COLO668 (cell line): ENCODE measurements around the gene MSX2.
"Not testable (repeated sequence)": the region's sequence is repeated elsewhere in the genome, so short reads cannot be mapped to it uniquely, and the experiment has no call there.

Experiments
- DNase-seq: peaks from one replicate; lab custom pipeline; 2025; ENCODE audit not compliant: unreplicated experiment; lab: John Stamatoyannopoulos, UW

MSX2 gene

DNA sequence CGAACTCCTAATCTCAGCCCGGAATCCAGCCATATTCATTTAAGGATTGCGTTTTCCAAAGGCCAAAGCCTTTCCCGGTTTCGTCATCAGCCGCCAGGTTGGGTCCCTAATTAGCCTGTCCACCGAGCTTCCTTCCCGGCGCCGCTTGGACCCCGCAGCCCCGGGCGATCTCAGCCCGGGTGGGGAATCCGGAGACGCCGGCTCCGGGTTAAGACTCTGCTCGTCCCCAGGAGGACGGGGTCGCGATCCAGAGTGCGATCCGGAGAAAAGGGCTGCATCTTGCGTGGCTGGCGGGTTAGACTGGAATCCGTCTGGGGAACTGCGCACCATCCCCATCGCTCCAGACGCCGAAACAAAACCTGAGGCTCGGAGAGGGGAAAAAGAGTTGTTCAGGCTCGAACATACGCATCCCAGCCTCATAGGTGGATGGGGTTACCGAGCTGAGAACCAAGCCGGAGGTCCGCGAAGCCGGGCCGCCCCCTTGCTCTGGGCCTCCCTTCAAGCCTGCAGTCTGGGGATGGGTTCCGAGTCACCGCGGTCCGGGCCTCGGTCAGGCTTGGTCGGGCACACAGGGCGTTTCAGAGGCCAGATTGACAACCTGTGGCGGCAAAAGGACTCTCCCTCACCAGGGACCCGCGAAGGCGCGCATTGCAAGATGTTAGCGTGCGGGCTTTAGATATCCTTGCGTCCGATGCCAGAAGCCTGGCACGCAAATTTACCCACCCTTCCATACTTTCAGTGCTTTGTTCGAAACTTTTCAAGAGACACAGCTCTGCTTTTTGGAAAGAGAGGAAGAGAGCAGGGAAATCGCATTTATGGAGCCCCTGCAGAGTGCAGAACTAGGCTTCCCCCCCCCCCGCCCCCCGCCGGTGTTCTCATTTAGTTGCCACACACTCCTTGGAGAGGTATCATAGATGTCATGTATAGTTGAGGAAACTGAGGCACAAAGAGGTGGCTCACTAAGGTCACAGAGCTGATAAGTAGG is 7.9 kb downstream of the MSX2 start:
- DNase-seq = no peak

GRCh38 chr5:174733091-174733690 is 8.8 kb downstream of the MSX2 start:
- DNase-seq = no peak

DNA sequence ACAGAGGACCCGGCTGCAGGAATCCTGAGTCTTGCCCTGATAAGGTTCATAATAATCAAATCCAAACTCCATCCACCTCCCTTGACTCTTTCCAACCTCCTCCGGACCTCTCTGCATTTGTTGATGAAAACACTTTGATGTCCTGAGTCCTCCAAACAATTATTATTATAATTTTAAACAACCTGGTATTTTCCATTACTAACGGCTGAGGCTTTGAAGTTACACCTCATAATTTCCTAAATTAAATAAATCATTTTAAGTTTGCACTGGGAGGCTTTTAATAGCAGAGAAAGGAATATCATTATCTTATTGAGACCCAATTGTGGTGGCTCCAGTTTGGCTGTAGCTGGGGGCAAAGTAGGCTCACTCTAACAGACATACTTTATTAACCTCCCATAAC is 9.5 kb downstream of the MSX2 start:
- DNase-seq = no peak

DNA sequence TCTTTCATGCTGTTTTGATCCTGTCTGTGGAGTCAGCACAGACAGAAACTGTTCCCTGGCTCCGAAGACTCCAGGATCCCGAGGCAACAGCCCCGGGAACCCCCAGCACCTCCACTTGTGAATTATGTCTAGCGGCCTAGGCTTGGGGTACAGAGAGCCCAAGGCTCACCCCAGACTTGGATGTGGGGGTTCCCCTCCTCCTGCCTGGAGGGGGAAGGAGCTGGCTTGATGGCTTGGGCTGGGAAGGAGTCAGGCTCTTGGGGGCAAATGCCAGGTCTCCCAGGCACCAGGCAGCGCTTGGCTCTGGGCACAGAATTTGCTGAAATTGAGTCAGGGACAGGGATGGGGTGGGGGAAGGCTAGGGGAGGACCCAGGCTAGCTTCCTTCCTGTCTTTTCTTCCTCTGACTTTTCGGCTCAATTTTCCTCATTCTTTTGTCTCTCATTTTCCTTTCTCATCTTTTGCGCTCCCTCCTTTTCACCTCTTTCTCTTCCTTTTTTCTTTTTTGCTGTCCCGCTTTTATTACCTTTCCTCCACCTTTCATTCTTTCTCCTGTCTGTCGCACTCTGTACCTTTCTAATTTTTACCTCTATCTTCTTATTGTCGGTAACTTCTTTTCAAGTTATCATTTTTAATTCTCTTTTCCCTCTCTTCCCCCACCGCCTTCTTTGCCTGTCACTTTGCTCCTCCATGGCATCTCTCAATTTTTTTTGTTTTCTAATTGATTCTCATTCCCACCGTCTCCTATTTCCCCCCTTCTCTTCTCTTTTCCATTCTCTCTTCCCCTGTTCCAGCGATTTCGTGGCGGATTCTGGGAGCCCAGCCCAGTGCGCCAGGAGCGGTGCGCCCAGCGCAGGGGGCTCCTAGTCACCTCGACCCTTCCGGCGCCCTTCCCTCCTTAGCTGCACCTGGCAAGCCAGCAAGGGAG is 10.5 kb downstream of the MSX2 start:
- no peak for DNase-seq

DNA sequence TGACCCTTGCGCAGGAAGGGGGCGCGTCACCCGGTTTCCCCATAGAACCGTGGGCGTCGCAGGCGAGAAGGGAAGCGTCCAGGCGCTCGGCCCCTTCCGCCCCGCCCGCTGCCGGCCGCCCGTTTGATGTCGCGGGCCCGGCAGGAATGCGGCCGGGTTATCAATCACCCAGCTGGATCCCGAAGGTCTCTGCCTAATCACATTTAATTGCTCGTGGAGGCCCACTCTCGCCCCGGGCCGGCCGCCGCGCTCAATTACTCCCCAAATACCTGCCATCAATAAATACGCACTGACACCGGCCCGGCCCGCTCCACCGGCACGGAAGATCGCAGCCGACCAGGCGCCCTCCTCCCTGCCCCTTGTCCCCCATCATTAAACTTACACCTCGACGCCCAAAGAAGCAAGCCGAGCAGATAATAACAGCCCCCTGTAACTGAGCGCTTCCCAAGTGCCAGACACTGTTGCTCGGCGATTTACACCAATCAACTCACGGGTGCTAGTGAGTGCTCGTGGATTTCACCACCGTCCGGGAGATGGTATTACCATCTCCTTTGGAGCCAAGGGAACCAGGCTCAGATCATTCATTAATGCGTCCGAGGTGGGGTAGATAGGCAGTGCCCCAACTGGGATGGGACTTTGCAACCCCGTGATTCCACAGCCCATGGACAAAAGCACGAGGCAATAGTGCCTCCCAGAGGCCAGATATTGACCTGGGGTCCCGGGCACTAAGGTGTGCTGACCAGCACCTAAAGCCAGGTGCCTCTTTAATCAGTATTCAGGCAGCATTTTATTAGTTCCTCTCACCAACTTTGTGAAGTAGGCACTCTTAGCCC is 11.3 kb downstream of the MSX2 start:
- DNase-seq = no peak

DNA sequence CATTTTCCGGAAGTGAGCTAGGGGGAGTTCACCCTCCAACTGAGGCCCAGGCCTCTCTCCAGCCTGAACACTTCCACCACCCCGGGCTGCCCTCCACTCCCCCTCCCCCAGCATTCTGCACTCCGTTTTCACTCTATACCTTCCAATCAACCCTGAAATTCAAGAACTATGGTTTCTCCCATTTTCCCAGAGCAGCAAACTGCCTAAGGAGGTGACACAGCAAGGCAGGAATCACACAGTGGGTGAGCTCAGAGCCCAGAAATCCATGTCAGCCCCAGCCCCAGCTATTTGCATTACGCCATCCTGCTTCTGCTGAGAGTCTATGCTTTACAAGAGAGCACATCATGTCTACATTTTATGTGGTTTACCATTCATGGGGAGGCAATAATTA is 11.9 kb downstream of the MSX2 start:
- DNase-seq = no peak

DNA sequence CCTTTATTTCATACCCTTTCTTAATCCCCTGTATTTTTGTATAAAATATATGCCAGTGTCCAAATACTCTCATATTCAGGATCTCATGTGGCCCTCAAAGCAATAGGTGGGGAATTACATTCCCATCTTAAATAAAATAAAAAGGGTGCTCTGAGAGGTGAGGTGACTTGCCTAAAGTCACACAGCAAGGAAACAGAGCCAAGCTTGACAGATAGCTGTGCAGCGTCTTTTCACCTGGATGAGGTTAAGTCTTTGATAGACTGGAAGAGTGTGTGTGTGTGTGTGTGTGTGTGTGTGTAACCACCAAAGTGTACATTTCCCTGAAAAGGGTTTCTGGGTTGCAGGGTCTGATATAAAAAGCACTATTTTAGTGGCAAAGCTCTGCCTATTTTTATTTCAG is 12.4 kb downstream of the MSX2 start:
- no peak for DNase-seq

DNA sequence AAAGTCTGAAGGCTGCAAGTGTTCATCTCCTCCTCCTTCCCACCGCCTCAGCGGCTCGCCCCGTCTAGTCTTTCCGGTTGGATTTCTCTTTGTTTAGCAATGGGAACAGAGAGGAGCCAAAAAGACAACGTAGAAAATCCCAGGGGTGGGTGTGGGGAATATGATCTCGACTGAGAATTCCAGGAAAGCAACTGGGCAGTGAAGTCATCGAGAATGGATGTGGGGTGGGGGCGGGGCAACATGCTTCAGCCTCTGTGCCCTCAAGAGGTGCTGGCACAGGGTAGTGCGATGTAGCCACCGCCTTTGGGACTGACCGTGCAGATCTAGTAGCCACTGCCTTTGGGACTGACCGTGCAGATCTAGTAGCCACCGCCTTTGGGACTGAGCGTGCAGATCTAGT is 12.9 kb downstream of the MSX2 start:
- DNase-seq = no peak

- DNase-seq = no peak
These were observed 17.0 kb downstream of the MSX2 start for GRCh38 chr5:174741352-174741751.

DNA sequence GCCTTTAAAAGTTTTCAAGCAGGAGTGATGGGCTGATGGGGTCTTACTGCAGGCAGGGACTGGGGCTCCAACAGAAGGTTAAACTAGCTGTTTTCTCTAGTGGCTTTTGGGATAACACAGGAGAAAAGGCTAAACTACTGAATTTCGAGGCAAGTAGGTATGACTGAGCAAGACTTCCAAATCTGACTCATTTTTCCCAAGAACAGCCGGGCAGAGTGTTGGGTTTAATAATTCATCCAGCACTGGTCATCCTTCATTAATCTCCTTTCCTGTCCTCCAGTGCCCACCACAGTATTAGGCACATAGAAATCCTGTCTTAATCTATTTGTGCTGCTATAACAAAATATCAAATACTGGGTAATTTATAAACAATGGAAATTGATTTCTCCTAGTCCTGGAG is 20.5 kb downstream of the MSX2 start:
- no peak for DNase-seq

DNA sequence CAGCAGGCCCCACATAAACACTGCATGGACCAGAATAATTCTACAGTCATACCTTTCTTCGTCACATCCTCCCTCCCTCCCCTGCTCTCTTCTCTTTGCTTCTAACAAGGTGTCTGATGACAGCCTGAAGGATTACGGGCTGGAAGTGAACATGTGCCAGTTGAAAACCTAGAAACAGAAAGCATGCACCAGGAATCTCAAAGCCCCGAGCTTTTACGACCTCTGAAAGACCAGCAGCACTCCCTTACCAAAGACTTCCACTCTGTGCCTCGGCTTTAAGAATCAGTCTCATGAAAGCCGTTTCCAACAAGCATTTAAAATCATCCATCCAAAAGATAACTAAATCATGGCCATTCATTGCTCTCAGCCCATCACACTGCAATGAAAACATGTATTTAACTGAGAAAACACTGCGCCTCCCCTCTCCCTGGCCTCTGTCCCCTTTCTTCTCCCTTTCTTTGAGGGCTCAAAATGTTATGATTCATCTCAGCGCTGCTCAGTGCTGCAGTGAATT is 21.3 kb downstream of the MSX2 start:
- no peak for DNase-seq

DNA sequence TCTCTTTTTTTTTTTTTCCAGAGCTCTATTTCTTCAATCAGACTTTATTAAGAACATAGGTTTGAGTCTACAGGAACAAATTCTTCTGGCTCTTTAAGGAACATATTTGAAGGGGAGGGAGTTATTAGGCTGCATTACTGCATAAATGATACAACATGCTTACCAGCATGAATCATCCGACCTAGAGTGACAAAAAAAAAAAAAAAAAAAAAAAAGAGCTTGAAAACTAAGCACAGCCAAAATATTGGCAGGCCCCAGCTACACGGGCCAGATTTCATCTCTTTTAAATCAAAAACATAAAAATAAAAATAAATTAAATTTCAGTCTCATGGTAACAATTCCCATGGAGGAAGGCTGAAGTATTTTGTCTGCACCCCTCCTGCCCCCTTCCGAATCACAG is 26.3 kb downstream of the MSX2 start:
- no peak for DNase-seq

DNA sequence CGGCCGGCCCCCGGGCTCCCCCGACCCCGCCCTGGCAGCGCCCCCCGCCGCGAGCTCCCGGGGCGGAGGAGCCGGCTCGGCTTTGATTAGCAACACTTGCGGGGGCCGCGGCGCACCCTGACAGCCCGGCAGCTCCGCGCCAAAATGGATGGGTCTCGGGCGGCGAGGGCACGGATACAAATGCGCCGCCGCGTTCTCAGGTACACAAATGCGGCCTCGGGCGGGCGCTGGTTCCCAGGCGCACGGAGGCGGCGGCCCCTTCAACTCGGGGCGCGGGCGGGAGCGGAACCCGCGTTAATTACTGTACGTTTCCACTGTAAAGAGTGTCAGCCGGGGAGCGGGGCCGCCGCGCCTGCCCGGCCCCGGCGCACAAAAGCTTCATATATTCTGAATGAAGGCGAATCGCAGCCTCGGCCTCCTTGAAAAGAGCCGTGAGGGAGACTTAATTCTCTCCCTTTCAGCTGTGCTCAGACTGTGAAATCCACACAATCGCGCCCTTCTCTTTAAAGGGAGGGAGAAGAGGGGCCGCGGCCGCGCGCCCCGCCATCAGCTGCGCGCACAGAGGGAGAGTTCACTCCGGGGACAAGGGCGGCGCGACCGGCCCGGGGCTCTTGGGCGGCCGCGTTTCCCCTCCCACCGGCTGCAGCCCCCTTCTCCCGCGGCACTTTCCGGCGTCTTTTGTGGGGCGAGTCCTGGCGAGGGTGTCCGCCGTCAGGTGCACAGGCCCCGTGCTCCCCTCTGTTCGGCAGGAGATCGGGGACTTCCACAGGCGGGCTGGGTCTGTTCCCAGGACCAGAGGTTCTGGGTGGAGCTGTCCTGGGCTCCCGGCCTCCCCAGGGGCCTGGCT is 27.0 kb downstream of the MSX2 start:
- peak; percentile 0 for DNase-seq

DNA sequence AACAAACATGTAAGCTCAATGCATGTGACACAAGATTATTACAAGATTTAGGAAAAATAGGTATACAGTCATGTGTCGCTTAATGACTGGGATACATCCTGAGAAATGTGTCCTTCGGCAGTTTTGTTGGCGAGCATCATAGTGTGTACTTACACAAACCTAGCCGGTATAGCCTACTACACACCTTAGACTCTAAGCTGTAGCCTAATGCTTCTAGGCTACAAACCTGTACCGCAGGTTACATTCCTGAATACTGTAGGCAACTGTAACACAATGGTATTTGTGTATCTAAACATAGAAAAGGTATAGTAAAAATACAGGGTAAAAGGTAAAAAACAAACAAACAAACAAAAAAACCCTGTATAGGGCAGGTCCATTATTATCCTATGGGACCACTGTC is 27.7 kb downstream of the MSX2 start:
- DNase-seq = no peak

GRCh38 chr5:174755106-174755505 is 30.7 kb downstream of the MSX2 start:
- DNase-seq = no peak

DNA sequence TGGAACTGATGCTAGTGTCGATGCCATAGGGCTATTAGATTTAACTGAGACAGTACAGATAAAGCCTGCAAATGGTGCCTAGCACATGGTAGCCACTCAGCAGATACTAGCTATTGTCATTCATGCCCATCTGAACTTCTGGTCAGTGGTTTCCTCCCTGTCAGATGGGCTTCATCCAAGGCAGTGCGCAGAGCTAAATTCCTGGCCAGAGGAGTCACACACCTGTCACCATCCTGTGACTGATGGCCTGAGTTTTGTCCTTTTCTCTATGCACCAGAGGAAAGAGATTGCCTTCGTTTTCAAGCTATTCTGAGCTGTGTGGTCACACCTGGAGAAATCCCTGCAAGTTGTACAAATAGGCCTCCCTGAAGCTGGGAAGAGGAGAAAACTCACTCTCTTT is 34.7 kb downstream of the MSX2 start:
- no peak for DNase-seq

- no peak for DNase-seq
These were observed 36.3 kb downstream of the MSX2 start for GRCh38 chr5:174760721-174761120.

- DNase-seq = not testable (repeated sequence)
These were observed 37.0 kb downstream of the MSX2 start for GRCh38 chr5:174761341-174761740.

DNA sequence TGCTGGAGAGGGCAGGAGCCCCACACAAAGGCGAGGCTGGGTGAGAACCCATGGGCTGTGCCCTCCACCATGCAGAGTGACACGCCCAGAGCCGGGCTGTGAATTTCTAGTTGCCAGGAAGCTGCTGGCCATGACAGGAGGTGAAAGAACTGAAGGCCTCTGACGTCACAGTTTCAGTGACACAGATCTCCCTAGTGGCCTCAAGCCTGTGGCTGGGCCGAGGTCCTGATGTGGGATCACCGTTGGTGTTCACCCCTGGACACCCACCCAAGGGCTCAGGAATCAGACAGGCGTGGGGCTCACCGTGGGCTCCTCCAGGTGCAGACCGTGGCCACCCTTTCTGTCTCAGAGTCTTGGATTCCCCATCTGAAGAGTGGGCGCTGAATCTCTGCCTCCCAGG is 39.9 kb downstream of the MSX2 start:
- no peak for DNase-seq
